Dendritic cell treated with granulocyte-macrophage colony-stimulating factor and Interleukin-4, amounts not matched to agents 40 ng/mL and 50 ng/mL, for 4 days (primary cell): ENCODE data around the gene TLK2.

ENCODE experiments used
- H3K27ac Mint-ChIP-seq: one replicate; pipeline ENCODE4 v1.8.0; 2022; ENCODE audit warnings: mild to moderate bottlenecking, mixed read lengths
- H3K27me3 Mint-ChIP-seq: one replicate; pipeline ENCODE4 v1.8.0; 2022; ENCODE audit warnings: mild to moderate bottlenecking, mixed read lengths
- H3K36me3 Mint-ChIP-seq: one replicate; pipeline ENCODE4 v1.8.0; 2022; ENCODE audit warnings: low read depth, mixed read lengths
- H3K4me1 Mint-ChIP-seq: one replicate; pipeline ENCODE4 v1.8.0; 2022; ENCODE audit warnings: low read depth, mixed read lengths
- H3K4me3 Mint-ChIP-seq: one replicate; pipeline ENCODE4 v1.8.0; 2022; ENCODE audit warnings: mild to moderate bottlenecking, moderate library complexity, mixed read lengths
- H3K9me3 Mint-ChIP-seq: one replicate; pipeline ENCODE4 v1.8.0; 2022; ENCODE audit warnings: mixed read lengths
- intact Hi-C: fragments of 100-400 bp; cut with micrococcal nuclease; formaldehyde crosslinking; loops from one replicate; pipeline ENCODE4 v1.15.0; 2022

The TLK2 gene

DNA sequence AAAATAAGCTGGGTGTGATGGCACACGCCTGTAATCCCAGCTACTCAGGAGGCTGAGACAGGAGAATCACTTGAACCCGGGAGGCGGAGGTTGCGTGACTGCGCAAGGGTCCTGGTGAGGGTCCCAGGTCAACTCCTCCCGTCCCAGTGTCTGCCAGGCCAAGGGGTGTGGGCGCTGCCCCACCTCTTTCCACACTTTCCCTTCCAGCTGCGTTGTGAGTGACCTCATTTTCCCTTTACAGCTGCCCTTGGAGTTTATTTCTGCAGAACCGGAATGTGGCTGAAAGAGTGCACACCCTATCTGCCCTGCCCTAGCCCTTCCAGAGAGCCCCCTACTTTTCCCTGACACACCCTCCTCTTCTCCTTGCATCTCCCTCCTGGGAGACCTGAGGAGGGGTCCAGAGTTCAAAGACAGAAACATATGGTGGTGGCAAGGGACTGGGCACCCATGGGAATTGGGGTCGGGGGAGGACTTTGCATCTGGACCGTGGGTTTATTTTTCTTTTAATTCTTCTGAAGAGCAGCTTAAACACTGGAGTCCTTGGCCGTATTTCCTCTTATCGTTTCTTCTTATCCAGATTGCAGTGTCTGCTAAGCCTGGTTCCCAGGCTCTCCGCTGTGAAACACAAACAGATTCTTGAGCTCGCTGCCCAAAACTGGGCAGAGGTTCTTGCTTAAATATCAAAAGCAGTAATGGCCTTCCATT is 169.8 kb downstream of the TLK2 start:
- peaks cover 17% of the 10 kb centered on the region for H3K4me1 Mint-ChIP-seq
- peaks cover 23% of the 10 kb centered on the region for H3K27me3 Mint-ChIP-seq
- intact Hi-C loops, result no loop called here
- no peaks in the 10 kb centered on the region for H3K9me3 Mint-ChIP-seq
- no peak overlapping the region for H3K4me3 Mint-ChIP-seq
- no peaks in the 10 kb centered on the region for H3K36me3 Mint-ChIP-seq
- H3K27ac Mint-ChIP-seq, result no peak overlapping the region

DNA sequence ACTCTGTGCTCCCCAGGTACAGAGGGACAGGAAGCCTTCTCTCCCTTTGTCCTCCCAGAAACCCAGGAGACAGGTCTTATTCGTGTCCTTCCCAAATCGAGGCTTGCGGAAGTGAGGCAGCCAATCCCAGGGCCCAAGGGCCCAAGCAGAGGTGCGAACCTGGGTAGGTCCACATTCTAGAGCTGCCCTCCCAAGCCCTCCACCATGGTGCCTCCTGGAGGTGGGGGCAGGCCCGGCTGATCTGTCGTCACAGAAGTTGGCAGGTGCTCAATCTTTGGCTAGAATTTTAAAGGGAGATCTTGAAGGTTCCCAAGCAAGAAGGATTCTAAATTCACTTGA is 170.3 kb downstream of the TLK2 start:
- Mint-ChIP-seq H3K27ac (no peak overlapping the region), H3K4me1 (peaks cover 22% of the 10 kb centered on the region), H3K9me3 (no peaks in the 10 kb centered on the region), H3K36me3 (no peaks in the 10 kb centered on the region), H3K4me3 (no peak overlapping the region), H3K27me3 (peaks cover 29% of the 10 kb centered on the region)
- intact Hi-C loops, result no loop called here

DNA sequence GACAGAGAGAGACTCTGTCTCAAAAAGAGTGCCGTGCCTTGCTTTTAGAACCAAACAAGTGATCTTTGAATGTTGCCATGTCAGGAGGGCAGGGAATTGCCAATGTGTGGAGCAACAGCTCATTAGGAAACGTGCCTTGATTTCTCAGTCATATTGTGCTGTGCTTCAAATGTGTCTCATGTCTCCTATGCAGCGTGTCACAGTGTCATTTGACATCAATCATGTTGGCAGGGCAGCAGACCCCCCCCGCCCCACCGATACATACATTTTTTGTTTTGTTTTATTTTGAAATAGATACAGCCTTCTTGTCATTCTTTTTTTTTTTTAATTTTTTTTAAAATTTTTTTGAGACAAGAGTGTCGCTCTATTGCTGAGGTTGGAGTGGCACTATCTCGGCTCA is 170.9 kb downstream of the TLK2 start:
- Mint-ChIP-seq H3K4me3 (no peak overlapping the region), H3K27me3 (peaks cover 33% of the 10 kb centered on the region), H3K9me3 (no peaks in the 10 kb centered on the region), H3K4me1 (peaks cover 29% of the 10 kb centered on the region), H3K27ac (no peak overlapping the region), H3K36me3 (no peaks in the 10 kb centered on the region)
- intact Hi-C loops, result no loop called here

DNA sequence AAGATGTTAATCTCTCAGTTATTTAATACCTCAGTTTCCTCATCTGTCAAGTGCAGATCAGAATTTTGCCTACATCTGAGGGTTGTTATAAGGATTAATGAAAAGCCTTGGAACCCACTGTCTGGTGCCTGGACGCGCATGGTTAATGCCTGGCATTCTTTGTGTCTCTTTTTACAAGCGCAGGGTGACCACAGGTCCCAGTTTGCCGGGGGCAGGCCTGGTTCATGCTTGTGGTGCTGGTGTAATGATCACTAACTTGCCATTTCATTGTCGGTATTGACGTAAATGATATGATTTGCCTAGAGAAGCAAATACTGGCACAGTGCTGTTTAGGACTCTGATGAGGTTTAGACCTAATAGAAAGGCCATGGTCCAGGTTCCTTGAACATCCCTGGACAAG is 172.0 kb downstream of the TLK2 start:
- H3K27me3 Mint-ChIP-seq, result peaks cover 38% of the 10 kb centered on the region
- no peaks in the 10 kb centered on the region for H3K36me3 Mint-ChIP-seq
- H3K4me3 Mint-ChIP-seq, result no peak overlapping the region
- intact Hi-C loops, result no loop called here
- no peaks in the 10 kb centered on the region for H3K9me3 Mint-ChIP-seq
- H3K27ac Mint-ChIP-seq, result no peak overlapping the region
- peaks cover 30% of the 10 kb centered on the region for H3K4me1 Mint-ChIP-seq

DNA sequence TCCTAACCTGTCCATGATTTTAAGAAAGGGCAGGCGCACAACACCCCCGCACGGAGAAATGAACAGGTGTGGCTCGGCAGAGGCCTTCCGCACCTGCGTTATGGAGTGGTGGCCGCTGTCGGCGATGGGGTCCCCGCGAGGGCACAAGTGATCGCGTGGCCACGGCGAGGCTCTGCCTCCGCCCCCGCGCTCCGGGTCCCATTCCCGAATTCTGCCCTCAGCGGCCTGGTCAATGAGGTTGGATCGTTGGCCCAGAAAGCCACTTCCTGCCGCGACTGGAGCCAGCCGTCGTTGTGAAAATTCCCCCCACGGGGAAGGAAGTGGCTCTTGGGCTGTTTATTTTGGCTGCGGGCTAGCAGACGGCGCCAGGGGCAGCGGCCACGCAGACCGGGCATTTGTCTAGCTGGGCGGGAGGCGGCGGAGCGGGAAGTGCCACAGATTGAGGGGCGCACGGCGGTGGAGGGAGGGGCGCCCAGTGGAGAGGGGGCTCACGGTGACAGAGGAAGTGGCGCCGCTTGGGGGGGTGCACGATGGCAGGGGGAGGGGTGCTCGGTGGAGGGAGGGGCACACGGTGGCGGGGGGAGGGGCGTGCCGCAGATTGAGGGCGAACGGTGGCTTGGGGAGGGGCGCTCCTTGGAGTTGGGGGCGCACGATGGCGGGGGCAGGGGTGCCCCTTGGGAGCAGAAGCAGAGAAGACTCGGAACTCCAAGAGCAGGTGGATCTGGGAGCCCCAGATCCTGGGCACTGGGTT is 173.8 kb downstream of the TLK2 start:
- peak overlapping the region; percentile 88 for H3K4me3 Mint-ChIP-seq
- no peaks in the 10 kb centered on the region for H3K36me3 Mint-ChIP-seq
- H3K27ac Mint-ChIP-seq, result peak overlapping the region; percentile 89
- intact Hi-C loops, result no loop called here
- H3K4me1 Mint-ChIP-seq, result peaks cover 30% of the 10 kb centered on the region
- no peaks in the 10 kb centered on the region for H3K9me3 Mint-ChIP-seq
- H3K27me3 Mint-ChIP-seq, result peaks cover 40% of the 10 kb centered on the region

DNA sequence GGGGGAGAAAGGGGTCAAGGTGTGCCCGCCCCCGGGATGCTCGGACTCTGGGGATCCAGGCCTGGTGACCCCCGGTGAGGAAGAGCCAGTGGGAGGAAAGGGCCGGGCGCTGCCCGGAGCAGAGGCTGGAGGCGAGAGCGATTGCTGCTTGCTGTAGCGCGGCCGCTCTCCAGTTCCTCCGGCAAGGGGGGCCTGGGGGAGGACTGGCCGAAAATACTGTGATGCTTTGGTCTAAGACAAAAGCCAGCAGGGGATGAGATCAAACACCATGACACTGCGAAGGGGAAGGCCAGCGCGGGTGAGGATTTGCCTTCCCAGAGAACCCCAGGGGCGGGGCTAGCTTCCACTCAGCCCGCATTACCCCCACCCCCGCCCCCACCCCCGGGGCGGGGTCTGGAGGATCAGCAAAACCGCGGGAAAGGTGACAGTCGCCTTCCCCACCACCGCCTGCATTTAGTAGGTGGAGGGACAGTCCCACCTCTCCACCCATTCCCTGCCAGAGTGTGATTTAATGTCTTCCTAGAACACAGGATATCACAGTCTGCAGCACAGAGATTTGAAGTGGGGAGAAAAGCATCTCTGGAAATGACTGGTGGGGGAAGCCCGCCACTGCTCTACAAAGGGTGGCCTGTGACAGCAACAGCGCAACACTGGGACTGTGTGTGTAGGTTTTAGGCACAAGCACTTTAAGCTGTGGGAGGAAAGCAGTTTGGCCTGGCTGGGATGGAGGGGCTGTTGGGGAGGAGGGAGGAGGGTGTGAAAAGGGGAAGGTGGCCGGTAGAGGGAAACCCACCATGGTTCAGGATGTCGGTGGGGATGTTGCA is 174.6 kb downstream of the TLK2 start:
- intact Hi-C loops, result no loop called here
- H3K9me3 Mint-ChIP-seq, result no peaks in the 10 kb centered on the region
- peak overlapping the region; percentile 89 for H3K27ac Mint-ChIP-seq
- peak overlapping the region; percentile 88 for H3K4me3 Mint-ChIP-seq
- H3K27me3 Mint-ChIP-seq, result peaks cover 40% of the 10 kb centered on the region
- peaks cover 30% of the 10 kb centered on the region for H3K4me1 Mint-ChIP-seq
- H3K36me3 Mint-ChIP-seq, result no peaks in the 10 kb centered on the region

DNA sequence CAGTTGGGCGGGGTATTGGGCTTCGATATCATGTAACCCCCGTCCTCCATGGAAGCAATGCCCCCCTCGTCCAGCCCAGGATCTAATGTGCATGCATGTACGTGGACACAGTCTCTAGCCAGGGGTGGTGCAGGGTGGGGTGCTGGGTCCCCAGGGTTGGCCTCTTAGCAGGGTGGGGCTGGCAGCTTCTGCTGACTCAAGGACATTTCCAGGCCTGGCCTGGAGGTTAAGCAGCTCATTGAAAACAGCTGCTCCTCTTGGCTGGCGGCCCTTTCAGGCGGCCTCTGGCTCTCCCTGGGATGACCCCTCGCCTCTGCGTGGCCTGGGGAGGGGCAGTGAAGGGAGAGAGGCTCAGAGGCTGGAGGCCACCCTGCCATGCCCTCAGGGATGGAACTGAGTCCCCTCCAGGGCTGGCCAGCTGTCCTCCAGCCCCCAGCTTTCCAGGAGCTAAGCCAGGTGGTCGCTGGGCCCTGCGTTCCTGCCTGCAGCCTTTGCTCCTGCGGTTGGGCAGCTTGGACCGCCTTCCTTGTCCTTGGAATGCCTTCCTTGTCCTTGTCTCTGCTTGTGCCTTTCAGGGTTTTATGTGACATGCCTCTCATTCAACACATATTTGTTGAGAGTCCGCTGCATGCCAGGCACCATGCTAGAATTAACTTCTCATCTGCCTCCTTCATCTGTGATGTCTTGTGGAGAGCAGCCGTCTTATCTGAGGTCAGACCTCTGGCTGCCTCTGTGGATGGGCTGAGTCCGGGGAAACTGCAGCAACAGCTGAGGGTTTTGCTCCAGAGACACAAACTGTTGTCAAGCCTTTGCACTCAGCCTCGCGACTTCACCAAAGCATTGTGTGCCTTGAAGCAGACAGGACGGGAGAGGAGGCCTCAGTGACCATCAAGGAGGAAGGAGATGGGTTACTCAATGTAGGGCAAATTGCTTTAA is 175.5 kb downstream of the TLK2 start:
- intact Hi-C loops, result no loop called here
- Mint-ChIP-seq H3K4me1 (peaks cover 30% of the 10 kb centered on the region), H3K27ac (peak overlapping the region; percentile 89), H3K36me3 (no peaks in the 10 kb centered on the region), H3K9me3 (no peaks in the 10 kb centered on the region), H3K4me3 (peak overlapping the region; percentile 88), H3K27me3 (peaks cover 37% of the 10 kb centered on the region)

DNA sequence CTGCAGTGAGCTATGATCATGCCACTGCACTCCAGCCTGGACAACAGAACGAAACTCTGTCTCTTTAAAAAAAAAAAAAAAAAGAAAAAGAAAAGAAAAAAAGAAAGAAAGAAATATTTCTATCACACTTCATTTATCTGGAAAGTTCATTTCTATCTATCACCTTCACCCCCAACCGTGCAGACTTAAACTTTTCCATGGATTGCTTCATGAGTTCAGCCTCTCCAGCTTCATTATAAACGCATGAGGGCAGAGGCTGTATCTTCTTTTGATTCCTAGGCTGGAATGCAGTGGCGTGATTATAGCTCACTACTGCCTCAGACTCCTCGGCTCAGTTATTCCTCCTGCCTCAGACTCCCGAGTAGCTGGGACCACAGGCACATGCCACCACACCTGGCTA is 177.0 kb downstream of the TLK2 start:
- peaks cover 37% of the 10 kb centered on the region for H3K27me3 Mint-ChIP-seq
- H3K27ac Mint-ChIP-seq, result no peak overlapping the region
- H3K36me3 Mint-ChIP-seq, result no peaks in the 10 kb centered on the region
- intact Hi-C loops, result no loop called here
- no peak overlapping the region for H3K4me3 Mint-ChIP-seq
- peaks cover 30% of the 10 kb centered on the region for H3K4me1 Mint-ChIP-seq
- H3K9me3 Mint-ChIP-seq, result peaks cover 4% of the 10 kb centered on the region

DNA sequence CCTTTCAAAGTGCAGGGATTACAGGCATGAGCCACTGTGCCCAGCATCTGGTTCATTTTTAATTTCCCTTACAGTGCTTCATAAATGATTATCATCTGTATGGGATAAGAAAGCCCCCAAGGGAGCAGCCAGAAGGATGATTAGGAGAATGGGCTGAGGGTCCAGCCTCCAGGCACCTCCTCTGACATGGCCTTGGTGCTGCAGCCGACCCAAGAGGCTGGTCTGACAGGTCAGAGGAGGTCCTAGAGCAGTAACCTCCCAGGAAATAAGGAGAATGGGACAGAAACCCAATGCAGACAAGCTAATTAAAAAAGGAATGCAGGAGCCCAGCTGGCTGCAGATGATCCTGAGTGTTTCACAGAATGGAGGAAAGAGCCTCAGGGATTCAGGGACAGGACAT is 177.8 kb downstream of the TLK2 start:
- H3K4me1 Mint-ChIP-seq, result peaks cover 30% of the 10 kb centered on the region
- no peak overlapping the region for H3K4me3 Mint-ChIP-seq
- H3K27me3 Mint-ChIP-seq, result peaks cover 32% of the 10 kb centered on the region
- H3K9me3 Mint-ChIP-seq, result peaks cover 12% of the 10 kb centered on the region
- intact Hi-C loops, result no loop called here
- H3K36me3 Mint-ChIP-seq, result no peaks in the 10 kb centered on the region
- no peak overlapping the region for H3K27ac Mint-ChIP-seq

DNA sequence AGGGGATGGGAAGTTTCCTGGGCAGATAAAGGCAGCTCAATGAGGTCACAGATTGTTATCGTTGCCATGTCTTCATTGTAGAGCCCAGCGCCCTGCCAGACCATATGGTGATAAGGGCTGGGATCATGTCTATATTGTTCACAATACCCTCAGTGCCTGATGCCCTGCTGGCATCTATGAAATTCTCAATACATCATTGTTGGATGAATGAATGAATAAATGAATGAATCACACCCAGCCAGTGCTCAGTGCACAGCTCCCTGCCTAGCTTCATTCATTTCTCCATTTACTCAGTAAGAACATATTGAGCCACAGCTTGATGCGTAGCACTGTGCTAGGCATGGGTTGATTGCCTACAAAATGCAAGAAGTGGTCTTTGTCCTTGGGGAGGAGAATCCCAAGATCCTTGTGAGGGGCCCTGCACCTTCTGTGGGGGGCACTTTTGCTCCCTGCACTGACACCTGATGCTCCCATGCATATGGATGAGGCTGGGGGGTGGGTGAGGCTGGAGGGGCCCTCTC is 178.6 kb downstream of the TLK2 start:
- intact Hi-C loops, result no loop called here
- H3K4me1 Mint-ChIP-seq, result peaks cover 25% of the 10 kb centered on the region
- H3K36me3 Mint-ChIP-seq, result no peaks in the 10 kb centered on the region
- H3K27ac Mint-ChIP-seq, result no peak overlapping the region
- H3K9me3 Mint-ChIP-seq, result peaks cover 15% of the 10 kb centered on the region
- H3K4me3 Mint-ChIP-seq, result no peak overlapping the region
- H3K27me3 Mint-ChIP-seq, result peaks cover 25% of the 10 kb centered on the region

DNA sequence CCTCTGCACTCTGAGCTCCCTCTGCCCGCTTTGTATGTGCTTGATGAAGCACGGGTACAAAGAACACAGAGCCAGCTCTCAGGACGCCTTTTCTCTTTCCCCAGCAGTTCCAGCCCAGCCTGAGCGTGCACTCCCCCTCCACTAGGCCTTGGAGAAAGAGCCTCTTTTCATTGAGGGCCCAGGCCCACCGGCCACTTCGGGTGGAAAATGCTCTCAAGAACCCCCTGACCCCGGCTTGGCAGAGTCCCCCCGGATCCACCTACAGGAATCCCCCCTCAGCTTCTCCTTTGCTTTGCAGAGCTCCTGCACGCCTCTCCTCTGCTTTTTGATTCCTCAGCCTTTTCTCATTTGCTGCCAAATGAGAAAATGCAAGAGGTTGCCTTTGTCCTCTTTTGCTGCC is 179.1 kb downstream of the TLK2 start:
- intact Hi-C loops, result no loop called here
- Mint-ChIP-seq H3K4me3 (no peak overlapping the region), H3K27ac (no peak overlapping the region), H3K36me3 (no peaks in the 10 kb centered on the region), H3K9me3 (peaks cover 15% of the 10 kb centered on the region), H3K27me3 (peaks cover 21% of the 10 kb centered on the region), H3K4me1 (peaks cover 20% of the 10 kb centered on the region)

DNA sequence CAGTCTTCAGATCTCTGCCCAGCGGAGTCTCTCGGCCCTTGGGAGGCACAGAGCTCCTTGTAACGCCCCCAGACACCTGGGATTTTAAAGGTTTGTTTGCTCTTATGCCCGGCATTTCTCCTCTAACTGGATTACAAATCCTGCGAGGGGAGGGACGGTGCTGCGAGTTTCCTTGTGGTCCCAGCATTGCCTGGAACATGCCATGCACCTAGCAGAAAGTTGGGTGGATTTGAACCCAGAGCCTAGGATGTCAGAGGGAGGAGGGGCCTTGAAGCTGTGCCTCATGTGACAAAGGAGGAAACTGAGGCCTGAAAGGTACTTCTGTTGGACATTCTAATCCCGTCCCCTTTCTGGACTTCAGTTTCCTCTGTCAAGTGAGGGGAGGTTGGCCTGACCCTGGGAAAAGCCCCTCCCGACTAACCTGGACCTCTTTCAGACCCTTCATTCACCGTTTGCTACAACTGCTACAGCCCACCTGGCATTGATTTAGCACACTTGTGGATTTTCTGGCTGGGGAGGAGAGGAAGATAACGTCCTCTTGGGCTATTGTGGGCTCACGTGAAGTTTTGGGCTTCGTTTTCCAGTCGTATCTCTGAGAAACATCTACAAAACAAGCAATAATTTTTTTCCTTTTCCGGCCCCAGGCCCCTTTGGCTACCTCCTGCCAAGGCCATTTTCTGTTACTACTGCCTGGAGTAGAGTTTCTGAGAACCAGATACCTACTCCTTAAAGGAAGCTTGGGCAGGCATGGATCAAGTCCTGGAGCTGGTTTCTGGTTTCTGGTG is 179.7 kb downstream of the TLK2 start:
- intact Hi-C loops, result no loop called here
- H3K27me3 Mint-ChIP-seq, result peaks cover 18% of the 10 kb centered on the region
- peaks cover 15% of the 10 kb centered on the region for H3K9me3 Mint-ChIP-seq
- peaks cover 20% of the 10 kb centered on the region for H3K4me1 Mint-ChIP-seq
- no peak overlapping the region for H3K4me3 Mint-ChIP-seq
- no peak overlapping the region for H3K27ac Mint-ChIP-seq
- no peaks in the 10 kb centered on the region for H3K36me3 Mint-ChIP-seq
